ENCODE measurements around the gene UCN3. TPM values are rescaled to one million over a fixed set of nuclear protein-coding genes. Genes with fewer than 3 reads are reported as not detected.
A peak's percentile ranks its signal among the peaks of the same experiment; 100 is the strongest.

Gene UCN3
- polyA plus RNA-seq, 1 of the 3 experiments (the other 2 are of a cell fraction) = not detected

- Histone ChIP-seq H2AFZ (ENCODE audit: low read depth) (no peak overlapping the region), H3K9me2 (no peaks in the 10 kb centered on the region), H3K4me1 (ENCODE audit: control insufficient read depth in 1 of 2, insufficient read depth in 2 of 2, low read depth in 1 of 2, low read length in 1 of 2) (peaks cover 0 to 9% of the 10 kb centered on the region in 2 experiments; a peak in 2 of 4 replicates), H3F3A (replicated peaks; ENCODE audit: insufficient read depth) (peaks cover 6% of the 10 kb centered on the region), H3K27ac (ENCODE audit: low read depth in 2 of 2, low read length in 1 of 2) (no peak overlapping the region), H3K79me2 (ENCODE audit: insufficient read depth) (peaks cover 96% of the 10 kb centered on the region), H3K27me3 (ENCODE audit: insufficient read depth) (no peaks in the 10 kb centered on the region), H3K4me3 (ENCODE audit: low read depth in 2 of 2, low read length in 1 of 2) (no peak overlapping the region), H3K4me2 (no peak overlapping the region), H3K9me3 (peaks cover 16% of the 10 kb centered on the region), H4K20me1 (ENCODE audit: insufficient read depth) (no peaks in the 10 kb centered on the region), H3K9ac (no peak overlapping the region), H3K36me3 (replicated peaks in 1 of 2; ENCODE audit: control insufficient read depth in 1 of 2, insufficient read depth in 2 of 2, low read length in 1 of 2) (peaks cover 0 to 19% of the 10 kb centered on the region in 2 experiments)
- 95% methylated on average over 3 of the region's 3 CpGs for WGBS (ENCODE audit: low lambda C conversion rate)
- ChIA-PET CTCF (interaction anchor here (2.2 to 3.5 kb wide), 2 partner anchors 15 to 23 kb away, joined by 7 to 13 read pairs; no protein-coding TSS in a partner anchor), POLR2A (no interaction called here)
- DNase-seq = no peak
- TF ChIP-seq RCOR1 (IDR thresholded peaks at IDR 0.05; ENCODE audit: low read length) (no peak), EZH2phosphoT487 (IDR thresholded peaks at IDR 0.05; ENCODE audit: borderline replicate concordance, low read depth) (no peak), GABPA (IDR thresholded peaks at IDR 0.05; ENCODE audit: low read depth) (no peak), POLR2AphosphoS5 (IDR thresholded peaks at IDR 0.05; ENCODE audit: low read depth, low read length) (no peak), JUND (IDR thresholded peaks at IDR 0.05) (no peak), YY1 (IDR thresholded peaks at IDR 0.05; ENCODE audit: low read depth) (no peak), FOSL2 (IDR thresholded peaks at IDR 0.05; ENCODE audit: borderline replicate concordance, low read depth) (no peak), CHD2 (IDR thresholded peaks at IDR 0.05; ENCODE audit: low read length, partially characterized antibody) (no peak), ZBTB33 (IDR thresholded peaks at IDR 0.05; ENCODE audit: borderline replicate concordance, low read depth) (no peak), REST (IDR thresholded peaks at IDR 0.05; ENCODE audit: low read depth, low read length) (no peak)
Measured at GRCh38 chr10:5419466-5420094, 54.8 kb downstream of the UCN3 start.

GRCh38 chr10:5423771-5424170, 59.0 kb downstream of the UCN3 start:
- no peak for DNase-seq
- peaks cover 8% of the 10 kb centered on the region for H3K9me3 ChIP-seq
- TF ChIP-seq EP300 (IDR thresholded peaks at IDR 0.05; ENCODE audit: borderline replicate concordance in 1 of 2, low read depth in 1 of 2, low read length in 1 of 2) = no peak
- H3K9me2 ChIP-seq = no peaks in the 10 kb centered on the region
- no peak overlapping the region for H3K9ac ChIP-seq
- H2AFZ ChIP-seq (ENCODE audit: low read depth) = no peak overlapping the region
- H4K20me1 ChIP-seq (ENCODE audit: insufficient read depth) = no peaks in the 10 kb centered on the region
- H3K27ac ChIP-seq (ENCODE audit: low read depth in 2 of 2, low read length in 1 of 2) = peak overlapping the region in 1 of 2 experiments; percentile 21; a peak in 1 of 4 replicates
- ChIA-PET POLR2A (no interaction called here), CTCF (interaction anchor here (0.7 to 4.8 kb wide), 6 partner anchors 11 to 574 kb away, joined by 3 to 25 read pairs (median 4); partner anchors contain the start of gene NET1)
- no peaks in the 10 kb centered on the region for H3K27me3 ChIP-seq (ENCODE audit: insufficient read depth)
- no peak overlapping the region for H3K4me3 ChIP-seq (ENCODE audit: low read depth in 2 of 2, low read length in 1 of 2)
- H3K4me2 ChIP-seq = no peak overlapping the region
- WGBS (ENCODE audit: low lambda C conversion rate) = 53% methylated on average over 2 of the region's 2 CpGs
- peaks cover 0 to 9% of the 10 kb centered on the region in 2 experiments; a peak in 2 of 4 replicates for H3K4me1 ChIP-seq (ENCODE audit: control insufficient read depth in 1 of 2, insufficient read depth in 2 of 2, low read depth in 1 of 2, low read length in 1 of 2)
- peaks cover 0 to 18% of the 10 kb centered on the region in 2 experiments for H3K36me3 ChIP-seq (replicated peaks in 1 of 2; ENCODE audit: control insufficient read depth in 1 of 2, insufficient read depth in 2 of 2, low read length in 1 of 2)
- H3F3A ChIP-seq (replicated peaks; ENCODE audit: insufficient read depth) = peaks cover 6% of the 10 kb centered on the region
- peaks cover 81% of the 10 kb centered on the region for H3K79me2 ChIP-seq (ENCODE audit: insufficient read depth)

Other genes starting within 250 kb of the UCN3 start
- not detected in 2 replicates for gene AKR1C8, start 179.8 kb upstream of the UCN3 start, polyA plus RNA-seq (2012; rRNA removed)
- not detected in 2 replicates for gene AKR1C4, start 168.1 kb upstream of the UCN3 start, polyA plus RNA-seq (2012; rRNA removed)
- not detected in 2 replicates for gene TUBAL3, start 39.9 kb downstream of the UCN3 start, polyA plus RNA-seq (2012; rRNA removed)
- gene NET1, start 47.6 kb downstream of the UCN3 start, polyA plus RNA-seq (2012; rRNA removed) = 4.7 and 5.0 TPM in 2 replicates
- gene CALML5, start 134.6 kb downstream of the UCN3 start, polyA plus RNA-seq (2012; rRNA removed) = not detected in 2 replicates
- gene CALML3, start 160.0 kb downstream of the UCN3 start, polyA plus RNA-seq (2012; rRNA removed) = not detected in 2 replicates

Data from SK-N-SH (cell line).